NB4 (cell line): ENCODE measurements around the gene RC3H2.

ENCODE experiments used
- POLR2A ChIP-seq: IDR thresholded peaks from 2 replicates; pipeline ENCODE4 v1.6.1; 2011; ENCODE audit warnings: mild to moderate bottlenecking; ENCODE audit not compliant: insufficient read length; ENCODE audit errors: extremely low read depth
- TF ChIP-seq, protein P1 (sequence below): IDR thresholded peaks from one replicate; pipeline ENCODE4 v1.5.1; 2012; ENCODE audit warnings: low read depth, low read length

DNA sequence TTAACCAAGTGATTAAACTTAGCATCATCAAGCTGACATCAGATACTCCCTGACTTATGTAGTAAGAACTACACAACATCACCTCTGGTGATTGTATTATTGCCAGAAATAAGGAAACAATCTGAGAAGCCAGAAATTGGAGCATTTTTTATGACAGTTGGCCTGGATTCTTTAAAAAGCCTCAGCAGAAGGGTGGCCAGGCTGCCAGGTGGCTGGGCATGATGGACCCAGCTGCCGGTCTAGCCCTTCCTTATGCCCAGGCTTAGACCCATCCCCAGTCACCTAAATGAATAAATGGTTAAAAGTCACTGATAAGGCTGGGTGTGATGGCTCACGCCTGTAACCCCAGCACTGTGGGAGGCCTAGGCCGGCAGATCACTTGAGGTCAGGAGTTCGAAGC, 92.4 kb downstream of the RC3H2 start:
- TF ChIP-seq POLR2A, result no peak
- TF ChIP-seq, protein P1, sequence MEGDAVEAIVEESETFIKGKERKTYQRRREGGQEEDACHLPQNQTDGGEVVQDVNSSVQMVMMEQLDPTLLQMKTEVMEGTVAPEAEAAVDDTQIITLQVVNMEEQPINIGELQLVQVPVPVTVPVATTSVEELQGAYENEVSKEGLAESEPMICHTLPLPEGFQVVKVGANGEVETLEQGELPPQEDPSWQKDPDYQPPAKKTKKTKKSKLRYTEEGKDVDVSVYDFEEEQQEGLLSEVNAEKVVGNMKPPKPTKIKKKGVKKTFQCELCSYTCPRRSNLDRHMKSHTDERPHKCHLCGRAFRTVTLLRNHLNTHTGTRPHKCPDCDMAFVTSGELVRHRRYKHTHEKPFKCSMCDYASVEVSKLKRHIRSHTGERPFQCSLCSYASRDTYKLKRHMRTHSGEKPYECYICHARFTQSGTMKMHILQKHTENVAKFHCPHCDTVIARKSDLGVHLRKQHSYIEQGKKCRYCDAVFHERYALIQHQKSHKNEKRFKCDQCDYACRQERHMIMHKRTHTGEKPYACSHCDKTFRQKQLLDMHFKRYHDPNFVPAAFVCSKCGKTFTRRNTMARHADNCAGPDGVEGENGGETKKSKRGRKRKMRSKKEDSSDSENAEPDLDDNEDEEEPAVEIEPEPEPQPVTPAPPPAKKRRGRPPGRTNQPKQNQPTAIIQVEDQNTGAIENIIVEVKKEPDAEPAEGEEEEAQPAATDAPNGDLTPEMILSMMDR, result no peak
